ENCODE results near the gene SEMA6A. TPM values are rescaled to one million over a fixed set of nuclear protein-coding genes. Genes with fewer than 3 reads are reported as not detected.

The SEMA6A gene
- total RNA-seq, 4 donors from 2014 or later, result 12.6 to 41.6 (median 15.7) TPM

- TF ChIP-seq, protein P1, sequence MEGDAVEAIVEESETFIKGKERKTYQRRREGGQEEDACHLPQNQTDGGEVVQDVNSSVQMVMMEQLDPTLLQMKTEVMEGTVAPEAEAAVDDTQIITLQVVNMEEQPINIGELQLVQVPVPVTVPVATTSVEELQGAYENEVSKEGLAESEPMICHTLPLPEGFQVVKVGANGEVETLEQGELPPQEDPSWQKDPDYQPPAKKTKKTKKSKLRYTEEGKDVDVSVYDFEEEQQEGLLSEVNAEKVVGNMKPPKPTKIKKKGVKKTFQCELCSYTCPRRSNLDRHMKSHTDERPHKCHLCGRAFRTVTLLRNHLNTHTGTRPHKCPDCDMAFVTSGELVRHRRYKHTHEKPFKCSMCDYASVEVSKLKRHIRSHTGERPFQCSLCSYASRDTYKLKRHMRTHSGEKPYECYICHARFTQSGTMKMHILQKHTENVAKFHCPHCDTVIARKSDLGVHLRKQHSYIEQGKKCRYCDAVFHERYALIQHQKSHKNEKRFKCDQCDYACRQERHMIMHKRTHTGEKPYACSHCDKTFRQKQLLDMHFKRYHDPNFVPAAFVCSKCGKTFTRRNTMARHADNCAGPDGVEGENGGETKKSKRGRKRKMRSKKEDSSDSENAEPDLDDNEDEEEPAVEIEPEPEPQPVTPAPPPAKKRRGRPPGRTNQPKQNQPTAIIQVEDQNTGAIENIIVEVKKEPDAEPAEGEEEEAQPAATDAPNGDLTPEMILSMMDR (IDR thresholded peaks at IDR 0.05; ENCODE audit: low read depth), result no peak
Measured at GRCh38 chr5:116567106-116567505, 7.5 kb downstream of the SEMA6A start.

GRCh38 chr5:116566251-116566650 lies 8.4 kb downstream of the SEMA6A start:
- TF ChIP-seq, protein P1 (IDR thresholded peaks at IDR 0.05; ENCODE audit: low read depth), result no peak

DNA sequence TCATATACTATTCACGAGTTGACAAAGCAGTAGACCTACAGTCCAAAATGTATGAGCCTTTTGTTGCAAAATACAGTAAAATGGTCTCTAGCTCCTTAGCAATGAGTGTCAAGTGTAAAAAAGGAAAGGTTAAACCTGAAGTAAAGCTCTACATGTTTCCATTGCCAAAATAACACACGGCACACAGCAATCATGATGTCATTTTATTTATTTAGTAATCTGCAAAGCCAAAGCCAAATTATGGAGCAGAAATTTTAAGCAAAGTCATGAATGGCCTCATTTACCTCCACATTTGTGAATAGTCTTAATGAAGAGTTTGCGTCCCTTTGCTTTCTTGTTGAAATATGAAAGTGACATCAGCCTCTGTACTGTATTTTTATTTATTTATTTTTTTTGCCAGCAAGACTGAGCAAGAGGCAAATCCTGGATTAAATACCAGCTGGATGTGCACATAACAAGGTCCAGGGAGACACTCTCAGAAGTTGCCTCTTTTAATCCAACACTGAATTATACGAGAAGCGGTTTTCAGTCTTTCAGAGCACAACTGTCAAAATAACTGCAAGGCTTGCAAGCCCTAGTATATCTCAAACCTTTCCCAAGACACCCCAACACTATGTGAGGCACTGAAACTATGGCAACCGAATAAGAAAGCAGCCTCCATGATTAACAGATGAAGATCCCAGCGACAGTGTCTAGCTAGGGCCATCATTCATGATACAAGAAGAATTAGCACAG lies 9.7 kb downstream of the SEMA6A start:
- TF ChIP-seq, protein P1 (IDR thresholded peaks at IDR 0.05; ENCODE audit: low read depth), result no peak

DNA sequence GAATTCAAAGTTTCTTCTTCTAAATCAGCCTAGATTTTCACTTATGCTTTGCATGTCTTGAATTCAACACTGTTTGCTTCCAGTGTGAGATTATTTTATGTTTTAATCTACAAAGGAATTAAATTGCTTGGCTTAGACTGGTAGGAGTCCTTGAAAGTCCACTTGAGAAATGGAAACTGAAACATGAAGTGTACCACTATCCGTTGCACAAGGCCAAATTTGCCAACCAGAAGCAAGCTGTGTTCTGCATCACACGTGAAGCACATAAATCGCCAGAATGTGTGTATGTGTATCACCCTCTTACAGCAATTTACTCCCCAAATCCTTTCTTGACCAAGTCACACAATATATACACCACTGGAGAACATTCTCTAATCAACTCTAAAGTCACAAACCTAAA lies 10.3 kb downstream of the SEMA6A start:
- TF ChIP-seq, protein P1 (IDR thresholded peaks at IDR 0.05; ENCODE audit: low read depth), result no peak

DNA sequence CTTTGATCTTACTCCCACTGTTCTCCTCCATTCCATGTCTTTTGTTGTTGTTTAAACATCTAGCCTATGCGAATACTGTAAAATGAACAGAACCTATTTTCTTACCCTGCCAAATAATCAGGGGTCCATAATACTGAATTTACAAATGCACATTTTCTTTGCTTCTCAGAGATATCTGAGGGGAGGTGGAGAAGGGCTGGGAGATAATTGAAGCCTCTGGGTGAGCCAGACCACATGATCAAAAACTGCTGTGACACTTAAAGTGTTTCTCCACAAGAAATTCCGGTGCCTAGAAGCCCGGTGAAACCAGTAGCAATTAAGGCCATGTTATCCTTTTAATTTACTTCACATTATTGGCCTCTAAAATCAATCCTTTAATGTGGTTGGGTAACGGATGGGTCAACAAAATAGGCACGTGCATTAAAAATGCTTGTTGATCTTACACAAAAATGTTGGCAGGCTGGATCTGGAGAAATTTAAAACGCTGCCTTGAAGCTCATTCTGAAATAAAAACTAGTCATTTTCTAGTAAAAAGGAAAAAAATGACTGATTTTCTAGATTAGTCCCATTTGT lies 10.8 kb downstream of the SEMA6A start:
- TF ChIP-seq, protein P1 (IDR thresholded peaks at IDR 0.05; ENCODE audit: low read depth), result no peak

DNA sequence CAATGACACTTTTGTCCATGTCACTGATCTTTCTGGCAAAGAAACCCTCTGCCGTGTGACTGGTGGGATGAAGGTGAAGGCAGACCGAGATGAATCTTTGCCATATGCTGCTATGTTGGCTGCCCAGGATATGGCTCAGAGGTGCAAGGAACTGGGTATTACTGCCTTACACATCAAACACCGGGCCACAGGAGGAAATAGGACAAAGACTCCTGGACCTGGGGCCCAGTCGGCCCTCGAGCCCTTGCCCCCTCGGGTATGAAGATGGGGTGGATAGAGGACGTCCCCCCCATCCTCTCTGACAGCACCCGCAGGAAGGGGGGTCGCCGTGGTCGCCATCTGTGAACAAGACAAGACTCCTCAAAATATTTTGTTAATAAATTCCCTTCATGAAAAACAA lies 12.0 kb downstream of the SEMA6A start:
- TF ChIP-seq, protein P1 (IDR thresholded peaks at IDR 0.05; ENCODE audit: low read depth), result no peak

DNA sequence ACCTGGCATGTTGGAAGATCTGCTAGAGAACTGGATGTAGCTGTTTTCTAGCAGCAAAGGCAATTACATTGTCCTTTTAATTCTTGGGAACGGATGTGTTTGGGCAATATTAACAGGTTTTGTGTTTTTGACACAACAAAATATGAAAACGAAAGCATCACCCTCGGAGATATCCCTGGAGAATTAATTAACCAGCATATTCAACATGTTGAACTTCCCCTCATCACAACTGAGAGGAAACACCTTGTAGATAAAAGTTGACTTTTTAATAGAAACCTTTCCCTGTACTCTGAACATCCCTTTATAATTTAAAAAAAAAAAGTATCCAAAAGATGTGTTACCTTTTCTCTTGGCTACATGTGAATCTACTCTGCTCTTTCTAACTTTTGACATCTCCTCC lies 13.0 kb downstream of the SEMA6A start:
- TF ChIP-seq, protein P1 (IDR thresholded peaks at IDR 0.05; ENCODE audit: low read depth), result no peak

Data from subcutaneous adipose tissue (tissue), 4 donors.